GM18867 (cell line): ENCODE results near the gene NAPA.

Source experiments
- ATAC-seq: cut with Tn5 transposase; IDR thresholded peaks from one replicate; pipeline ENCODE4 v1.9.1; 2021; ENCODE audit warnings: mild to moderate bottlenecking, moderate library complexity; ENCODE audit not compliant: unreplicated experiment

The NAPA gene

DNA sequence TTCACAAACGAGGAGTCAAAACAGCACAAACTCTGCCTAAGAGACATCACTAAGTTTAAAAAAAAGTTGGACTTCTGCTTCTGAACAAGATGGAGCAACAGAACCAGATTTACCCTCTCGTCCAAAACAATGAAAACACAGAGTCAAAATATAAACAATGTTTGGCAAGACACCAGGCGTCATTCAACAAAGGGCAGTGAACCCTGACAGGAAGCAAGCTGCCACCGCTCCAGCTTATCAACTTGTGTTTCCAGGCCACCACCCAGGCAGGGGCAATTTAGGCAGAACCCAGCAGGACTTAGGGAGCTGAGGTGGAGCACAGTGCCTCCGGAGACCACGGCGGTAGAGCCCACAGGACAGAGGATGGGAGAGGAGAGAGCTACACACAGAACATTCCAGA, 8.6 kb upstream of the NAPA start:
- no peak for ATAC-seq

DNA sequence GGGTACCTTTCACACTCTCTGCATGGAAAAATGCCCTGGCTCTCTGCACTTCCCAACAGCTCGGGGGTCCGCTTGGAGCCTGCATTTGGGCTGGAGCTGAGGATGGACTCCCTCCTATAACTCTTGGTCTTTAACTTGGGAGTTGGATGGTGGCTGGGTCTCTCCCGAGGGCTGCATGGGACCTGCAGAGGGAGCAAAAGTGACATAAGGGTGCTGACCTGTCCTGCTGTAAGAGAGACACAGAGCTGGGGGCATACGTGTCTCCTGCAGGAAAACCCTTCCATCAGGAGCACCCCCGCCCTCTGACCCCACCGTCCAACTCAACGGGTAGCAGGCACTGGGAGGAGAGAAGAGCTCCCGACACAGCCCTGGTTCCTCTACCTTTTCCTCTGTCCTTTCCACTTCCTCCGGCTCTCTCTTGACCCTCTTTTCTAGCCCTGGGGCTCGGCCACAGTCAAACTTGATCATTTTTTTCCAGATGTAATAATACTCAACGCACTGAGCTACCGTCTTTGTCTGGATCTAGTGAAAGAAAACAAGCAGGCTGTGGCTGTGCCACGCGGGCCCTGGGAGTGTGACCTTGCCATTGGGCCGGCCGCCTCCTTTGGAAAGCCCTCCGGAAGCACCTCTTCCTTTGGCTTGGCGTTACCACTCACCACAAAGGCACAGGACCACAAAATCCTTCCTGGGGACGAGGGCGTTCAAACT, 6.8 kb upstream of the NAPA start:
- ATAC-seq, result no peak

- no peak for ATAC-seq
These were observed 6.0 kb upstream of the NAPA start for GRCh38 chr19:47520839-47521238.

DNA sequence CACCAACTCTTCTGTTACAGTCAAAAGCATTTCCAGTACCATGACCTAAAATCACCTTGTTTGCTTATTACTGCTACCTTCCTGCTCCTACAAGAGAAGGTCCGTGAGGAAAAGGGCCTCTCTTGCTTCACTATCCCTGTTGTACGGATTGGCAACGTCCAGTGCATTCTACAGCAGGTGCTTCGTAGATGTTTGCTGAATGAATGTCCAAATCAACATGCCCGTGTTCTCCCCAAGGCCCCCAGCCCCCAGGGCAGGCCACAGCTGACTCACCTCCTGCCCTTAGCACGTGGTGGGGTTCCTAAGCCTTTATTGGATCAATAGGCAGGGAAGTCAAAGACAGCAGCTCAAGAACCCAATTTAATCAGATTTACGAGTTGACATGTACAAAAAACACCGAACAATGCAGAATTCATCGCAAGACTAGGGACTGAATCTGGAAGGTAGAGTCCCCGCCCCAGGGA, 5.5 kb upstream of the NAPA start:
- ATAC-seq, result no peak

DNA sequence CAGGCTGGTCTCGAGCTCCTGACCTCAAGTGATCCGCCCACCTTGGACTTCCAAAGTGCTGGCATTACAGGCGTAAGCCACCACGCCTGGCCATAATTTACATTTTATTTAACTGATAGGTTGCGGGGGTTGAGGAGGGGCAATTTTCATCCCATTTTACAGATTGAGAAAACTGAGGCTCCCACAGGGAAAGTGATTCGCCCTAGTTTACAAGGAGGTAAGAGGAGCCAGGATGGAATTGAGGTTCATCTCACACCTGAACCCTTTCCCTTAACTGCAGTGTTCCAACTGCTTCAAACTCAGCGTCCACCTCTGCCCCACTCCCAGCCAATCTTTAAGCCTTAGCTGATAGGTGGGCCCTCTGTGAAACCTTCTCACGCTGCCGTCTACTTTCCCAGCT, 4.0 kb upstream of the NAPA start:
- ATAC-seq, result no peak

DNA sequence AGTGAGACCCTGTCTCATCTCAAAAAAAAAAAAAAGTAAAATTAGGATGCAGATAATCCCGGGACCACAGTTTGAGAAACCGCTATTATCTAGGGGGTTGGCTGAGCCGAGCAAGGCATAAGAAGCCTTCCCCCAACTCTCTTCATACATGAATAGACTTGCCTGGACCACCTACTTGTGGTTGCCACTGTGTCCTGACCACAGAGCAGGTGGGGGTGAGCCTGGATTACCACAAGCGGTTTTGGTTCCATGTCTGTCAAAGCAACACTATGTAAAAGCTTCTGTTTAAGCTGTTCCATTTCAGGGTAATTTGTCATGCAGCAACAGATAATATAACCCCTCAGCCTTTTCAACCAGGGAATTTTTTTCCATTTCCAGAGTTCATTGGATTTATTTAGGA, 3.3 kb upstream of the NAPA start:
- ATAC-seq, result peak; percentile 24

- peak; percentile 2 for ATAC-seq
These were observed 553 bp downstream of the NAPA start for GRCh38 chr19:47514151-47514868.

DNA sequence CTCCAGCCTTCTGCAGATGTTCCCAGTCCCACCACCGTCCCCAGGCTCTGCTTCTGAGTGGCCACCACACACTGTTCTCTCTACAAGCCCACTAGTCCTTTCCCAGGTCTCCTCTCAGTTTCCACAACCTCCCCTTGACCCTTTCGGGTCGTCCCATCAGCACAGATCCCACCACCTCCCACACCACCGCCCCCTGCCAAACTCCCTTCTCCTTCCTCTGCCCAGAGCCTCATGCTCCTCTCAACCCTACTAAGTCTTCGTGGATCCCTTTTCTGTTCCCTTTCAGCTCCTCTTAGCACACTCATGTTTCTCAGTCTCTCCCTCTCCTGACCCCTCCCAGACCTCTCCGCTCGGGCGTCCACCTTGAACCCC, 1.9 kb downstream of the NAPA start:
- no peak for ATAC-seq

DNA sequence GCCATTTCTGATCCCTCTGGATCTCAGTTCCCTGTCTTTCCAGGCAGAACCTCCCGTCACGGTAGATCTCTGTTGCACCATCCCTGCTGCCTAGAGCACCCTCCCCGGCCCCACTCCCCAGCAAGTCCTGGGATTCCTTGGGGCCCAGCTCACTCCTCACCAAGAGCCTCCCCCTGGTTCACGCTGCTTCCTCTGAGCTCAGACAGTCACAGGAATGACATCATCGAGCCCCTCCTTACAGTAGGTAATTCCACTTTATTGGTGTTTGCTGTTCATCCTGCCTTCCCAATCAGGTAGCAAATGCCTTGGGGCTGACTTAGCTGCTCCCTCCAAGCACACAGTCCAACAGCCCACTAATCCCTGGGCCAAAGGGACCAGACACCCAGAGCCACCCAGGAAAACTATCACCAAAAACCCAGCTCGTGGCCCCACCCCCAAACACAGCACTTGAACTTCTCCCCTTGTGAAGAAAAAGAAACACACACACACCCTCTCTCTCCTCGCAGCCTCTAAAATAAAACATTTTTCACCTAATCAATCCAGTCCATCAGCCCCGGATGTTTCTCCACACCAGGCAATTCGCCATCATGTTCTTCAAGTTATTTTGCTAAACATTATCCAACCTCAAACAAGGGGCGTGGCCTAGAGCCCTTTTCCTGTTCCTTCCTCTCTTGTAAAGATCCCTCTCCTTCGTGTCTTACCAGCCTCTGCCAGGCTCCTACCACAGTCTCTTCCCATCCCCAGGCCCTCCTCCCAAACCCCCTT, 2.5 kb downstream of the NAPA start:
- ATAC-seq, result no peak

DNA sequence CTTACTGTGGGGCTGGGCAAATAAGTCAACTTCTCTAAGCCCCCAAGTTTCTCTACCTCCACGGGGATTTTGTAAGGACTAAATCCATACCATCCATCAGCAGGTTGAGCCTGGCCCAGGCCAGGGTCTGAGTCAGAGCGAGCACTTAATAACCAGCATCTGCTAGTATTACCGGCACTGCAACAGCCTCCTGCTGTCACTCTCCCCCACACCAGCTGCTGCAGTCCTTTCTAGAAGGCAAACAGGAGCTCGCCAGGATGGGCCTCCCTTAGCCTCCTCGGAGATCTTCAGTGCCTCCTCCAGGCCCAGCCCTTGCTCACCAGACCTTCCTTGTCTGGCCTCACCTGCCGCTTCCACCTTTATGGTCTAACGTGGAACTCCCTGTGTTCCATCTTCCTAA, 3.2 kb downstream of the NAPA start:
- no peak for ATAC-seq

DNA sequence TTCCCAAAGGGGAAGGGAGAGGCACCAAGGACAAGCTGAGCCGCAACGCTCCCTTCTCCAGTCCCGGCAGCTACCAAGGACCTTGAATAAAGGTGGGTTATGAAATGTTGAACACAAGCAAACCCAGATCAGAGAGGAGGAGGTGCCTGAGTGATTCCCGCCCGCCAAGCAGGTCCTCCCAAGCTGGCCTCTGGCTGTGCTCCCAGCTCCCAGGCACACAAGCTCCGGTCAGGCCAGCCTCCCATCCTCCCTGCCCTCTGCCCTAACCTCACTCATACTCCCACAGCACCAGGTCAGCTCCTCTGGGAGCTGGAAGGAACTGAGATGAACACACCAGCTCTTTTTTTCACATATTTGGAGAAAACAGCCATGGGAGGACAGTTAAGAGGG, 3.7 kb downstream of the NAPA start:
- ATAC-seq, result no peak

DNA sequence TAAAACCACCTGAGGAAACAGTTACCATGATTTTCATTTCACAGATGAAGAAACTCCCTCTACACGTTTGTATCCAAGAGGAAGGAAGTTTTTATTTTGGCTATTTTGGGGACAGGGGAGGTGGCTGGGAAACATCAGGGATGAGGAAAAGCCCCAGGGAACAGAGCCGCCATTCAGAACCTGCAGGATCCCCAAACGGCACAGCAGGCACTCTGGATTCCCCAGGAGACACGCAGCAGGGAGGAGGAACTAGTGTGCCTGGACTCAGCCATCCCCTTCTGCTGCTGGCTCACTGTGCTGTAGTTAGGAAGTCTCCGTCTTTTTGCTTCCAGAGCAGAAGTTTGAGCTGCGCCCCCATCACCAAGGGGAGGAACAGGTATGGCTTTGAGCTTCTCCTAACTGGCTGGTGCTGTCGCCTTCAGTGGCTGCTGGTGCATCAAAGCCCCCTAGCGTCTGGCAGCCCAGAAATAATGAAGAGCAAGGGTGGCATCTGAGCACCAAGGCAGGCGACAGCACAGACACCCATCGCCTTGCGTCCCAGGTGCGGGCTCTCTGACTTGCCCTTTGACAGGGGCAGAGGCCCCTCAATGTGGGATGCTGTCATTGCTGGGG, 4.2 kb downstream of the NAPA start:
- ATAC-seq, result no peak

DNA sequence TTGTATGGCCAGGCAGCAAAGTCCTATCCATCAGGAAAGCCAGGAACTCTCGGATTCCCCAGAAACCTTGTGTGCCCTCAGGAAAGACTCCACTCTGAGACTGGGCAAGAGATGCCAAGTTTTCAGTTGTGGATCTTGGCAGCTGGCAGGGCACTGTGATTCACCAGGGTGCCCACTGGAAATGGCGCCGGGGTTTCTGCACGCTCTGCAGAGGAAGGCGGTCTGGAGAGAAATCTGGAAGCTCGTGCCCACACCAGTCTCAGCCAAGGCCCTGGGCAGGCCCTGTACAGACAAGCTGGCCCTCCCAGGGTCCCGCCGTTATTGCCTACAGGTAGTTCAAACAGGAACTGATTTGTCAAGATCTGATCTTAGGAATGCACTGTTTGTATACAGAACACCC, 4.9 kb downstream of the NAPA start:
- ATAC-seq, result no peak

- no peak for ATAC-seq
These were observed 5.6 kb downstream of the NAPA start for GRCh38 chr19:47509170-47509847.

- ATAC-seq, result no peak
These were observed 6.1 kb downstream of the NAPA start for GRCh38 chr19:47508721-47509120.

DNA sequence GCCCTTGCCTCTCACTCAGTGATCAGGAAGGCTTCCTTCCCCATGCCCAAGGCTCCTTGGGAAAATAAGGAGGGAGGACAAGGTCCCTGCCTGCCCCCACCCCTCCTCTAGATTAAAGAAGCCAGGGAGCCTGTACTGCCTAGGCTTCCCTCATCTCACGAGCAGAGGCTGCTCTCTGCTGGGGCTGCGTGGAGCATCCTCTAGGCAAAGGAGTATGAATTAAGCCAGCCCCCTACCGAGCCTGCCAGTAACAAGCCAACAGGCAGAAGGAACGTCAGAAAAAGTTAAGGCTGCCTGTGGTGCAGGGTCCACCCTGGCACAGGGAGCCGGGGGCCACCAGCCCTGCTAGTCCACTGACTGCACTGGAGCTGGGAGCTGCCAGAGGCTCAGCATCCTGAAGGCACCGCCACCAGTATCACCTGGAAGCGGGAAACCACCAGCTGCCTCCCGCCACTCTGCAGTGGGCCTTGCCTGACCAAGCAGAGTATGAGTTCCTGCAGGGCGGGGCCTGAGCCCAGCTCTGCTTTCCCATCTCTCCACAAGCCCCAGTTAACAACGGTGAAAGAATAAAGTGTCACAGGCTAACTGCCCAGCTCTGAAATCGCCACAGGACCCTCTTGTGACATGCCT, 6.8 kb downstream of the NAPA start:
- ATAC-seq, result no peak

DNA sequence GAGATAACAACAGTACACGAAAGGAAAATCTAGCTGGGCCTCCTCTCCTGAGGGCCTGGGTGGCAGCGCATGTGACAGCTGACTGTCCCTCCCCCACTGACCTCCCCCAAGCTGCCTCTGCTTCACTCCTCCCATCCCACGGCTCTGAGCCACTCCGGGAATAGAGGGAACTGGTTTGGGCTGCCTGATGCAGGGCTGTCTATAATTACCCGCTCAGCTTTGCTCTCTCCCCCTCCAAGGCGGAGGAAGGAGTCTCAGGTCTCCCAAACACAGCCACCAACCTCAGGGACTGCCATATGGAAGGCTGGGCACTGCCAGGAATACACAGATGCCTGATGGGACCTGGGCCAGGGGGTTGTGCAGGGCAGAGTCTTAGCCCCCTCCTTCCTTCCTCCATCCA, 7.9 kb downstream of the NAPA start:
- ATAC-seq, result no peak

- ATAC-seq, result no peak
These were observed 8.4 kb downstream of the NAPA start for GRCh38 chr19:47506459-47506858.

- no peak for ATAC-seq
These were observed 9.4 kb downstream of the NAPA start for GRCh38 chr19:47505506-47505905.

DNA sequence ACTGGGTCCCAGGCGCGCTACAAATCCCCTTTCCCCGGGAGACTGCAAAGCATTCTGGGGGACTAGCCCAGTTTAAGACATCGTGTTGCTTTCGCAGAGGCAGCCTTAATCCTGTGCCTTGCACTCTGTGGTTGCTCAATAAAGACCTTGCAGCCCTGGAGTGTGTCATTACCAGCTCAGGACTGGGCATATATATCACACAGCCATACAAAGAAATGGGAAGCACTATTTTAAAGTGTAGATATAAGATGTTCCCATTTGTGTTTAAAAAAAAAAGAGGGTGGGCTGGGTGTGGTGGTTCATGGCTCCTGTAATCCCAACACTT, 11.1 kb downstream of the NAPA start:
- ATAC-seq, result no peak
